HG03060 (cell line): Measurements from ENCODE around the gene STK32A.
"Not testable (repeated sequence)": the region's sequence is repeated elsewhere in the genome, so short reads cannot be mapped to it uniquely, and the experiment has no call there.

Experiments
- ATAC-seq: cut with Tn5 transposase; IDR thresholded peaks from one replicate; pipeline ENCODE4 v1.9.1; 2021; ENCODE audit warnings: low read depth, moderate number of reproducible peaks; ENCODE audit not compliant: unreplicated experiment

The STK32A gene

DNA sequence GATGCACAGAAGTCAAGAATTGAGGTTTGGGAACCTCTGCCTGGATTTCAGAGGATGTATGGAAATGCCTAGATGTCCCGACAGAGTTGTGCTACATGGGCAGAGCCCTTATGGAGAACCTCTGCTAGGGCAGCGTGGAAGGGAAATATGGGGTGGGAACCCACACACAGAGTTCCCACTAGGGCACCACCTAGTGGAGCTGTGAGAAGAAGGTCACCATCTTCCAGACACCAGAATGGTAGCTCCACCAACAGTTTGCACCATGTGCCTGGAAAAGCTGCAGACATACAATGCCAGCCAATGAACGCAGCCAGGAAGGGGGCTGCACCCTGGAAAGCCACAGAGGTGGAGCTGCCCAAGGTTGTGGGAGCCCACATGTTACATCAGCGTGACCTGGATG is 104.5 kb downstream of the STK32A start:
- ATAC-seq = no peak

- ATAC-seq = no peak
These were observed 106.1 kb downstream of the STK32A start for GRCh38 chr5:147340941-147341340.

GRCh38 chr5:147341345-147341744 is 106.5 kb downstream of the STK32A start:
- ATAC-seq = no peak

GRCh38 chr5:147344861-147345260 is 110.0 kb downstream of the STK32A start:
- no peak for ATAC-seq

DNA sequence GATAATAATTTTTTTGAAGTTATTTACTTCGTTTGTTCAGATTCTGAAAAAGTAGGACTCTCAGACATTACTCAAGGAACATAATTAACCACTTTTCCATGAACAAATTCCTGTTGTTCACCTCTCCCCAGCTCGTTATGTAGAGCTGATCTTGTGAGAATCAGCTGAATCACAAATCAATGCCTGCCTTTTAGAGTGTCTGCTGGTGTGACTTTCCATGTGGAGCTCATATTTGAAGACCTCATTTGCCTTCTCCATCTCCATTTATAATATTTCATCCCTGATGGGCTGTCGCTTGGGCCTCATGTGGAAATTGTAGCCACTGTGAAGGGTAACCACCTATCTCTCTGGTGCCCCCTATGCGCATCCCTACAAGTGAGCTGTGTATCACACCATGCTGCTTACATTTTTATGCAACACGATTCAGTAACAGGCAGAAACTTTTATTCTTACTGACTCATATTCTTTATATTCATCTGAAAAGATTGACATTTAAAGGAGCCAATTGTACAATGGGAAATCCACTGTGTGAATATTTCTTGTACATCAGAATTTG is 111.3 kb downstream of the STK32A start:
- no peak for ATAC-seq

DNA sequence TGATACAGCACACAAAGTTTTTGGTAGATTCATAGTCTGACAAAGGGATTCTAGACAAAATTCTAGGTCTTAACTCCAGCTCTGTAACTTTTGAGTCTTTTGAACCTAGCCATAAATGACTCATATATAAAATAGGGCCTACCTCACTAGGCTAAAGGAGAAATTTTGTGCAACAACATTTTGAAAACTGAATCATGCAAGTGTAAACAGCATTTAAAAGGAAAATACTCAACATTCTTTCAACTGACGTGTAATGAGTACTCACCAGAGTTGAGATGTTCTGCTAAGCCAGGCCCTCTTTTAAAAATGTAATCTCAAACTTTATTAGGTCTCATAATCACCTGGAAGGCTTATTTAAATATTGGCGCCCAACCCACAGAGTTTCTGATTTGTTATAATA is 113.2 kb downstream of the STK32A start:
- no peak for ATAC-seq

DNA sequence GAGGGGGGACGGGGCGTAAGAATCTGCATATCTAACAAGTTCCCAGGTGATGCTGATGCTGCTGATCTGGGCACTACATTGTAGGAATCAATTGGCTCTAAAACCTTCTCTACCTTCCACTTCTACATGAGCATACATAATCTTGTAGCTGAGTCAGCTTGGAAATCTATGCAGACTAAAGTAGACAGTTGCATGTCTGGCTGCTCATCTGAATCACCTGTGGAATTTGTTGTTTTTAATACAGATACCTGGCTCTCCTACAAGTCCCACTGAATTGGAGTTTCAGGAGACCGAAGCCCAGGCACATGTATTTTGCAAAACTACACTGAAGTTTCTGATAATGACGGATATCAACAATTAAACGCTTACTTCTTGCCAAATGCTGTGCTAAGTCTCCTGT is 113.6 kb downstream of the STK32A start:
- no peak for ATAC-seq

- no peak for ATAC-seq
These were observed 114.4 kb downstream of the STK32A start for GRCh38 chr5:147349241-147349640.

DNA sequence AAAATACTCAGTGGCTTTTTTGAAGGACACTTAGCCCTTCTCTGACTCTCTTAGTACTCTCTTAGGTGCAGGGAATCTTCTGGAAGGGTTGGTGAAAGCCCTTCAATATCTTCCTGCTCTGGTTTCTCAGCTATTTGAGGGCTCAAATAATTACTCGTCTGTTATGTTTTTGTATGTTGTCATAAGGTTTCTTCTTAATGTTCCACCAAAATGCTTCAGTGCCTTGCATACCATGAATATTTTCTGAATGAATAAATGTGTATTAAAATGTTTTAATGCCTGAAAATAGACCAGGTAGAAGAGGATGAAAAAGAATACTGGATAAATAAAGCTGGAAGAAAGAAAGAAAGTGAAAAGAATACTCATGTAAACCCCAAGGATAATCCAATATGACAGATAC is 124.3 kb downstream of the STK32A start:
- ATAC-seq = no peak

- no peak for ATAC-seq
These were observed 124.8 kb downstream of the STK32A start for GRCh38 chr5:147359581-147359980.

GRCh38 chr5:147360816-147361215 is 126.0 kb downstream of the STK32A start:
- no peak for ATAC-seq

DNA sequence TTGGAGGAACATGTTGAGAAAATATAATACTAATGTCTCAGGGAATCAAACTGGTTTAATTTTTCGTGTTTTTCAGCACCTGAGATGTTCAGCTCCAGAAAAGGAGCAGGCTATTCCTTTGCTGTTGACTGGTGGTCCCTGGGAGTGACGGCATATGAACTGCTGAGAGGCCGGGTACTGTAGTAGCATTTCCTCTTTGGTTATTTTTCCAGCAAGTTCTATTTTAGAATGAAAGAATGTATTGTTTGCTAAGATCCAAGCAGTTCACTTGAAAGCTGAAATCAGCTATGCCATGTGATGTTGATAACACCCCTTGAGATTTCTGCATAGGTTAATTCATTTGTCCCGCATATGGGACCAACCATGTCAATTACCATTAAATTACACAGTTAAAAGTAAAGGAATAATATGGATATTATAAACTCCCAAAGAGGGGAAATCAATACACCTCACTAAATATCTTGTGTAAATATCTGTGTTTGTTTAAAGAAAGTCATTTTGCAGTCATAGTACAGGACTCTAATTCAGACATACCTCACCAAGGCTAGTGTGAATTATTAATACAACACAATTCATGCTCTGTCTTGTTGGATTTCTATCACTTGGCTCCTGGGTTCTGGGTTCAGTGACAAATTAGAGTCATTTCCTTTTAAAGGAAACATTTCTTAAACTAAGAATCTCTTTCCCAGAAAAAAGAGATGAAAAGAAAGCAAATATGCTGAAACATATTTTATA is 126.8 kb downstream of the STK32A start:
- ATAC-seq = no peak

- not testable (repeated sequence) for ATAC-seq
These were observed 132.6 kb downstream of the STK32A start for GRCh38 chr5:147367381-147367780.

DNA sequence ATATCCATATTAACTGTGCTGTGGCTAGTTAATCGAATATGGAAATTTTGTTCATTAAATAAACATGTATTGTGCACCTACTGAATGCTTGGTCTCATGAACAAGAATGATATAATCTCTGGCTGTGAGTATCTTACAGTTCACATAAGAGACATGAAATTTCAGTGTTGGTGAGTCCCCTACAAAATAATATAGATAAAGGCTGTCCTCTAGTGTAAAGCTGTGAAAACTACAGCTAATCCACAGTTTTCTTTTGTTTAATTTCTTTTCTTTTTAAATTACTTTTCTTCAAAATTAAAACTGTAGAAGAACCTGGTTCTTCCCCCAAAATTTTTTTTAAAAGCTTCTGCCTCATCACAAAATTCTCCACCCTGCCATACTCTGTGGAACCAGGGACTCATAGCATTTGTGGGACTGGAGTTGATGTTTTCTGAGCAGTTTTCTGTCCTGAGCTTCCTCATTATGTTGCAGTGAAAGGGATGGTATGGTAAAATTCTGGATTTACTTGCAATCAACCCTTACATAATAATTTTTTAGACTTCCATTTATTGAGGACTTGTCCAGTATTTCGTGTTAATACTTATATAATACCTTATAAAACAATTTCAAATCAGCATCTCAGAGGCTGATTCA is 135.0 kb downstream of the STK32A start:
- no peak for ATAC-seq

- ATAC-seq = no peak
These were observed 136.5 kb downstream of the STK32A start for GRCh38 chr5:147371290-147371689.

- no peak for ATAC-seq
These were observed 137.4 kb downstream of the STK32A start for GRCh38 chr5:147372191-147372590.

GRCh38 chr5:147373328-147373727 is 138.5 kb downstream of the STK32A start:
- no peak for ATAC-seq

DNA sequence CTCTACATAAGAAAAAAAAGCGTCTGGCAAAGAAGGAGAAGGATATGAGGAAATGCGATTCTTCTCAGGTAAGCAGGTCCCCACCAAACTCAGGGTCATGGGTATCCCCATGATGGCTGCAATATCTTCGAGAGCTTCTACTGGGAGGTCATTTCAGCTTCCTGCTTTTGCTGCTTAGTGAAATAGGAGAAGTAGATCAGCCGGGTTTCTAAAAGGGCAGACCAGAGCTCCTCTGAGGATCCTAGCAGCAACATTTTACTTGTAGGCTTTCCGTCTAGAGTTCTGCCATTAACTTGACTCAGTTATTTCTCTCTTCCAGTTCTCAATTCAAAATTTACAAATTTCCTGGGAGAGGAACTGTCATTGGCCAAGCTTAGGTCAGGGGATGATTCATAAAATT is 140.3 kb downstream of the STK32A start:
- ATAC-seq = no peak

GRCh38 chr5:147377682-147378081 is 142.9 kb downstream of the STK32A start:
- no peak for ATAC-seq

GRCh38 chr5:147381555-147381954 is 146.7 kb downstream of the STK32A start:
- no peak for ATAC-seq

DNA sequence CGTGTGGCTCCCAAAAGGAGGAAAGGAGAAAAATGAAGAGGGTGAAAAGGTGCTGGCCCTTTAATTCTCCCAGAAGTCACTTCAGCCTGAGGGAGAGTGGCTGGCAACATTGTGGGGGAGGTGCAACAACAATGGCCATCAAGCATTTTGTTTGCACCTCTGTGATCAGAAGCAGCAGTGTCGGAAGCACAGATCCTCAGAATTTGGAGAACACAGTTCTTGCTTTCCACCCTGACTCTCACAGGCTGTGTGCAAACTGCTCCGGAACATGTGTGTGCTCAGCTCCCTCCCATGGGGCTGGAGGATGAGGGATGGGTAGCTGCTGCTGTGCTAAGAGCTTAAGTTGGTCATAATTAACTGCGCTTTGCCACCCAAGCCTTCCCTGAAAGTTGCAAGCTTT is 147.9 kb downstream of the STK32A start:
- ATAC-seq = no peak
